GM21528 (cell line): ENCODE data around the gene DAPK1.

Source experiments
- ATAC-seq: cut with Tn5 transposase; IDR thresholded peaks from one replicate; pipeline ENCODE4 v1.9.1; 2021; ENCODE audit warnings: mild to moderate bottlenecking, moderate library complexity; ENCODE audit not compliant: unreplicated experiment, low FRiP score

The DAPK1 gene

GRCh38 chr9:87751868-87752267 lies 254.2 kb downstream of the DAPK1 start:
- no peak for ATAC-seq

- ATAC-seq, result no peak
Observed at GRCh38 chr9:87753313-87753712, 255.6 kb downstream of the DAPK1 start.
